Endothelial cell (in vitro differentiated cells): ENCODE measurements around the gene FBRSL1. TPM values are rescaled to one million over a fixed set of nuclear protein-coding genes. Genes with fewer than 3 reads are reported as not detected.

Source experiments
- DNase-seq: peaks from one replicate; pipeline ENCODE4 v3.0.0; 2021; ENCODE audit warnings: low spot score
- H3K27ac Mint-ChIP-seq: one replicate; pipeline ENCODE4 v1.8.0; 2021; ENCODE audit warnings: mixed read lengths, inconsistent platforms; ENCODE audit not compliant: unreplicated experiment
- H3K27me3 Mint-ChIP-seq: one replicate; pipeline ENCODE4 v1.8.0; 2021; ENCODE audit warnings: mild to moderate bottlenecking, moderate library complexity, mixed read lengths, inconsistent platforms; ENCODE audit not compliant: unreplicated experiment
- H3K36me3 Mint-ChIP-seq: one replicate; pipeline ENCODE4 v1.8.0; 2021; ENCODE audit warnings: mild to moderate bottlenecking, low read depth, mixed read lengths, inconsistent platforms; ENCODE audit not compliant: unreplicated experiment
- H3K4me1 Mint-ChIP-seq: one replicate; pipeline ENCODE4 v1.8.0; 2021; ENCODE audit warnings: mild to moderate bottlenecking, mixed read lengths, inconsistent platforms; ENCODE audit not compliant: unreplicated experiment
- H3K4me3 Mint-ChIP-seq: one replicate; pipeline ENCODE4 v1.8.0; 2021; ENCODE audit warnings: mild to moderate bottlenecking, mixed read lengths, inconsistent platforms; ENCODE audit not compliant: unreplicated experiment
- H3K9me3 Mint-ChIP-seq: one replicate; pipeline ENCODE4 v1.8.0; 2021; ENCODE audit warnings: mixed read lengths, inconsistent platforms; ENCODE audit not compliant: unreplicated experiment
- CTCF ChIP-seq: fragments of 200-600 bp; sonication (generic); IDR thresholded peaks from one replicate; pipeline ENCODE4 v1.5.0; 2021; ENCODE audit warnings: antibody characterized with exemption; ENCODE audit not compliant: unreplicated experiment
- total RNA-seq: library from RNA; stranded (reverse); fragmentation: NEBNext Ultra II Directional; extraction: Animal tissue kit (Norgen Biotek cat#: 25700); gene quantifications from one replicate; pipeline ENCODE4 v1.2.1, GENCODE V29; 2021; ENCODE audit not compliant: unreplicated experiment

Gene FBRSL1
- total RNA-seq, 1 donor from 2014 or later = 38.4 TPM

DNA sequence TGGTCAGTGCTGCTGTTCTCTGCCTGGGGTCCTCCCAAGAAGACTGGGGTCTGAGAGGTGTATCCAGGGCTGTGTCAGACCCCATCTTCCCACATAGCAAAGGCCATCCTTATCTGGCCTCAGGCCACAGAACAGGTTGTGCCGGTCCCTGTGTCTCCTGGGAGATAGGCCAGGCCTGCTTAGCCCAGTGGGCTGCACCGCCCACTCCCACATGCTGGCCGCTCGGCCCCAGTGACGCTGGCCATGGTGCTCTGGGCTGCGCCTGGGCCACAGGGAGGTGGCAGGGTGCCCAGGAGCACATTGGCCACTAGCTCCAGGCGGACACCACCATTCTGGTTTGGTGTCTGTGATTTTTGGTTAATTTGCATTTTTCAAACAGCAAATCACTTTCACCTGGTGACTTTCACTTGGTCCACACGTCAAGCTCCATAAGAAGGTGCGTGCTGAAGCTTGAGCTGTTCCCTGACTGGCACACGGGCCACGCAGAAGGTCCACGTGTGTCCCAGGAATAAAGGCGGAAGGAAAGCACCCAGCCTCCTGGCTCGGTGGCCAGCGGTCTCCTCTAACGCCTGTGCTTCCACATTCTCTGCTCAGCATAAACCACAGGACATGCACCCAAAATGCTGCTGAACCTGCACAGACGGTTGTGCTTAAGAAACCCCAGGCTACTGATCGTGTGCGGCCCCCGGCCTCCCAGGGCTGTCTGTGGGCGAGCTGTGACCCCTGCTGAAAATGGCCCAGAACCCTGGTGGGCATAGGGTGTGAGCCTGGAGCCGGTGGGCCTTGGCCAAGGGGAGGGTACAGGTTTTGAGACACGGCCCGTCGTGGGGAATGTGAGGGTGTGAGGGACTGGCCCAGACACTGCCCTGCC, 4.6 kb downstream of the FBRSL1 start:
- H3K36me3 Mint-ChIP-seq = peaks cover 6% of the 10 kb centered on the region
- TF ChIP-seq CTCF = no peak
- peaks cover 16% of the 10 kb centered on the region for H3K4me1 Mint-ChIP-seq
- DNase-seq = no peak
- H3K27me3 Mint-ChIP-seq = peaks cover 22% of the 10 kb centered on the region
- peaks cover 4% of the 10 kb centered on the region for H3K9me3 Mint-ChIP-seq
- H3K27ac Mint-ChIP-seq = no peak overlapping the region
- H3K4me3 Mint-ChIP-seq = no peak overlapping the region

DNA sequence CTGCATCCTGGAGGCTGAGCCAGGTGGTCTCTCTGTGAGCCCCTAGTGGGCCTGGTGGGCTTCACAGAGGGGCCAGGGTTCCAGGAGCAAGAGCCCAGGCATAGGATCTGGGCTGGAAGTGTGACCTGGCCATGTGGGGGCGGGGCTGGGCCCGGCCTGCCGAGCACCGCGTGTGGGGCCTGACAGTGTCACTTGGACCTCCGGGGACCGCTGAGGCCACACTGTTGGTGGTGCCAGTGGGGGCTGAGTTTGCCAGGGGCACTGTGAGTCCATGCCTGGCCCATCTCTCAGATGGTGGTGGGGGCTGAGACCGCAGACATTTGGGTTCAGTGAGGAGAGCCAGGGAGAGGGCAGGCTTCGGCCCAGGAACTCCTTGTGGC, 5.2 kb downstream of the FBRSL1 start:
- Mint-ChIP-seq H3K4me3 (no peak overlapping the region), H3K9me3 (peaks cover 4% of the 10 kb centered on the region), H3K27me3 (peaks cover 22% of the 10 kb centered on the region), H3K4me1 (peaks cover 16% of the 10 kb centered on the region), H3K36me3 (peaks cover 6% of the 10 kb centered on the region), H3K27ac (no peak overlapping the region)
- DNase-seq = no peak
- no peak for TF ChIP-seq CTCF

DNA sequence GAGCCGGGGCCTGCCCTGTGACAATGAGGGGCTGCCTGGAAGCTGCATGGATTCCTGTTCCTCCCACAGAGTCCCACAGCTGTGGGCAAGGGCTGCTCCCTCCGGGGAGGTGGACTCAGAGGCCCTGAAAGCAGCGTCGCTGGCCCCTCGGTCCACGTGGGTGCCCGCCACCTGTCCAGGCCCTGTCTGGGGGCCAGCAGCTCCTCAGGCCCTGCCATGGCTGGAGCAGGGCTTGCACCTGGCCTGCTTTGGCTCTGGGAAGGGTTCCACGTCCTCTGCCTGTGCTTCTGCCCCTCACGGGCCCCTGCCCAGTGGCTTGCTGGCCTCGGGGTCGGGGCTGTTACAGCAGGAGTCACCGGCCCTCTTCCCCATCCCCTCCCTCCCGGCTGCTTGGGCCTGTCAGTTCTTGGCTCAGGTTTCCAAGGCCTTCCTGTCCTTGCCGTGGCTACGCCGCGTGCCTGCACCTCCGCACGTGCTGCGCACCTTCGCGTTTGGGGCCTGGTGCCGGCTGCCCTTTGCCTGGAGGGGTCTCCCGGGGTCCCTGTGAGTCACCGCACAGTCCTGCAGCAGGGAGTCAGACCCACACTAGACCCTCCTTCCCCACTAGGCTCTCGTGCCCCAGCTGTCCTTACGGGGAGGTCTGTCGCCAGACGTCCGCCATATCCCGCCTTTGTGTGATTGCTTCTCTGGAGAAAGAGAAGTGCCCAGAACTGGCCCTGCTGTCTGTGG, 5.8 kb downstream of the FBRSL1 start:
- Mint-ChIP-seq H3K27me3 (peaks cover 22% of the 10 kb centered on the region), H3K27ac (no peak overlapping the region), H3K9me3 (peaks cover 4% of the 10 kb centered on the region), H3K4me1 (peaks cover 16% of the 10 kb centered on the region), H3K4me3 (no peak overlapping the region), H3K36me3 (peaks cover 6% of the 10 kb centered on the region)
- DNase-seq = no peak
- no peak for TF ChIP-seq CTCF

GRCh38 chr12:132496358-132496669, 6.4 kb downstream of the FBRSL1 start:
- no peak for DNase-seq
- no peak for TF ChIP-seq CTCF
- H3K4me1 Mint-ChIP-seq = peaks cover 12% of the 10 kb centered on the region
- H3K9me3 Mint-ChIP-seq = peaks cover 4% of the 10 kb centered on the region
- H3K36me3 Mint-ChIP-seq = peaks cover 6% of the 10 kb centered on the region
- no peak overlapping the region for H3K27ac Mint-ChIP-seq
- H3K27me3 Mint-ChIP-seq = peaks cover 18% of the 10 kb centered on the region
- H3K4me3 Mint-ChIP-seq = no peak overlapping the region

GRCh38 chr12:132496710-132497109, 6.8 kb downstream of the FBRSL1 start:
- no peak for DNase-seq
- H3K4me3 Mint-ChIP-seq = peak overlapping the region; percentile 18
- peaks cover 7% of the 10 kb centered on the region for H3K36me3 Mint-ChIP-seq
- no peak overlapping the region for H3K27ac Mint-ChIP-seq
- no peak for TF ChIP-seq CTCF
- H3K4me1 Mint-ChIP-seq = peaks cover 10% of the 10 kb centered on the region
- peaks cover 4% of the 10 kb centered on the region for H3K9me3 Mint-ChIP-seq
- H3K27me3 Mint-ChIP-seq = peaks cover 17% of the 10 kb centered on the region
